K562 (cell line): ENCODE measurements around the gene SEC14L1. TPM values are rescaled to one million over a fixed set of nuclear protein-coding genes. Genes with fewer than 3 reads are reported as not detected.

Experiments
- ATAC-seq: fragments of 200-7000 bp; cut with Tn5 transposase; 3 replicates; pipeline ENCODE4 v1.9.1; 2020; ENCODE audit warnings: moderate library complexity
- BruUV-seq: library from RNA; stranded (reverse); fragments of 400-500 nt; replicated peaks from 2 replicates; lab custom pipeline; 2021; lab: Mats Ljungman, UMichigan
- CTCF ChIA-PET: fragments of 300-600 bp; formaldehyde crosslinking; extraction: SDS; loops from one replicate; lab custom pipeline; 2021; ENCODE audit warnings: low intra/inter-chr PET ratio; lab: Yijun Ruan, JAX
- POLR2A ChIA-PET: fragments of 300-600, 350-650 bp; sonication (Branson Sonifier 250); formaldehyde crosslinking; extraction: SDS; loops from one replicate; lab custom pipeline; 2021; ENCODE audit warnings: antibody characterized with exemption, inconsistent platforms; lab: Yijun Ruan, JAX
- DNase-seq, 4 experiments: peaks; one replicate each; pipeline versions ENCODE4 v3.0.0 to v3.0.0-alpha.2; 2011 to 2018; ENCODE audit warnings: low spot score in 3 of 4, mixed read lengths in 3 of 4; ENCODE audit errors: extremely low read depth in 1 of 4
- FAIRE-seq: peaks from 2 replicates; lab custom pipeline; 2011; peaks lifted over from hg19 to GRCh38; lab: Jason Lieb, UNC
- H2AFZ ChIP-seq: 2 replicates; pipeline ENCODE4 v1.6.0; 2011; ENCODE audit warnings: low read depth, low read length, control low read depth, inconsistent platforms
- H3K27ac ChIP-seq: fragments of 200-600 bp; 3 replicates; pipeline ENCODE4 v1.8.0; 2011; ENCODE audit warnings: low read depth, mild to moderate bottlenecking, control low read depth, inconsistent platforms, low read length, moderate library complexity, mixed read lengths; ENCODE audit errors: extremely low read depth
- H3K27me3 ChIP-seq, 2 experiments: fragments of 300-600 bp in 1 of 2; 2 replicates in 1 of 2; 3 replicates in 1 of 2; pipeline versions ENCODE4 v1.6.0 to v1.8.0; 2011; ENCODE audit warnings: inconsistent platforms in 2 of 2, low read length in 2 of 2, mild to moderate bottlenecking in 1 of 2, mixed read lengths in 1 of 2, moderate library complexity in 1 of 2; ENCODE audit not compliant: control insufficient read depth in 2 of 2, insufficient read depth in 2 of 2
- H3K36me3 ChIP-seq: fragments of 300-600 bp; 3 replicates; pipeline ENCODE4 v1.8.0; 2011; ENCODE audit warnings: mild to moderate bottlenecking, low read length, inconsistent platforms; ENCODE audit not compliant: control insufficient read depth, insufficient read depth
- H3K4me1 ChIP-seq, 2 experiments: fragments of 200-600 bp in 1 of 2; replicated peaks in 1 of 2; 2 replicates in 1 of 2; 3 replicates in 1 of 2; pipeline versions ENCODE4 v1.5.1 to v1.8.0; 2011; ENCODE audit warnings: inconsistent platforms in 2 of 2, low read length in 2 of 2, mild to moderate bottlenecking in 1 of 2, mixed read lengths in 1 of 2, moderate library complexity in 1 of 2; ENCODE audit not compliant: control insufficient read depth in 2 of 2, insufficient read depth in 2 of 2
- H3K4me2 ChIP-seq: 2 replicates; pipeline ENCODE4 v1.6.1; 2011; ENCODE audit warnings: low read length, control low read depth, inconsistent platforms, mixed read lengths; ENCODE audit not compliant: insufficient read depth
- H3K4me3 ChIP-seq: fragments of 200-600 bp; sonication (generic), shearing (Covaris generic); 2 replicates; pipeline ENCODE4 v1.5.1; 2016; ENCODE audit warnings: control low read depth, inconsistent platforms
- H3K79me2 ChIP-seq: fragments of 200-600 bp; 3 replicates; pipeline ENCODE4 v1.8.0; 2011; ENCODE audit warnings: low read length, inconsistent platforms; ENCODE audit not compliant: control insufficient read depth, insufficient read depth
- H3K9ac ChIP-seq, 2 experiments: 2 replicates each; pipeline versions ENCODE4 v1.6.0 to v1.6.1; 2011; ENCODE audit warnings: low read depth in 2 of 2, low read length in 2 of 2, control low read depth in 1 of 2, inconsistent platforms in 1 of 2, mild to moderate bottlenecking in 1 of 2, mixed read lengths in 1 of 2; ENCODE audit not compliant: insufficient read depth in 1 of 2
- H3K9me1 ChIP-seq: one replicate; pipeline ENCODE4 v1.6.0; 2011; ENCODE audit warnings: inconsistent platforms, mild to moderate bottlenecking, low read length, moderate library complexity; ENCODE audit not compliant: control insufficient read depth, insufficient read depth
- H3K9me3 ChIP-seq: replicated peaks from 2 replicates; pipeline ENCODE4 v1.5.1; 2011; ENCODE audit warnings: low read depth, low read length, inconsistent platforms; ENCODE audit not compliant: control insufficient read depth, insufficient read depth
- H4K20me1 ChIP-seq: replicated peaks from 2 replicates; pipeline ENCODE4 v1.6.1; 2011; ENCODE audit warnings: low read length, inconsistent platforms, mixed read lengths; ENCODE audit not compliant: control insufficient read depth, insufficient read depth
- ZNF263 ChIP-seq: sonication (generic); formaldehyde crosslinking; IDR thresholded peaks from 2 replicates; pipeline ENCODE4 v1.8.0; 2022; ENCODE audit warnings: mild to moderate bottlenecking, missing genetic modification reagents, borderline replicate concordance
- ZNF445 ChIP-seq: fragments of 250-450 bp; sonication (Bioruptor Pico); IDR thresholded peaks from 2 replicates; pipeline ENCODE4 v1.4.0; 2020; ENCODE audit warnings: low read depth, mild to moderate bottlenecking, moderate library complexity
- WGBS: fragments of 100-300 bp; shearing (Covaris generic); methylation state at CpG from one replicate; pipeline ENCODE4 v1.1.6; 2016; ENCODE audit warnings: low coverage, mixed read lengths; ENCODE audit not compliant: insufficient coverage; ENCODE audit errors: missing lambda C conversion rate; 5-methylcytosine and 5-hydroxymethylcytosine counted together
- in situ Hi-C: fragments of 300-500 bp; cut with MboI; formaldehyde crosslinking; loops from 4 replicates; pipeline ENCODE4 v1.15.0; 2018; ENCODE audit warnings: inconsistent platforms, mixed read lengths
- intact Hi-C: fragments of 100-400 bp; cut with micrococcal nuclease; formaldehyde crosslinking; loops from 2 replicates; pipeline ENCODE4 v1.14.2; 2022
- polyA plus RNA-seq, 8 experiments: library from polyadenylated mRNA; depleted of rRNA in 4 of 8; stranded (reverse) in 5 of 8; unstranded in 3 of 8; fragments of >200 nt; fragmentation: Nextera tagmentation in 2 of 8; fragmentation: Illumina TruSeq in 1 of 8; extraction: Ambion mirVana in 2 of 8; extraction: Trizol in 1 of 8; gene quantifications; 2 replicates each; pipeline versions ENCODE4 v1.2.1 to v1.2.3, GENCODE V29; 2011 to 2014; ENCODE audit warnings: inconsistent platforms in 1 of 8, missing spikeins in 1 of 8
- small RNA-seq: library from RNA; depleted of rRNA; stranded (forward); fragments of <200 nt; gene quantifications from one replicate; pipeline ENCODE3, GENCODE V24; 2014
- total RNA-seq, 7 experiments: library from RNA; depleted of rRNA in 6 of 7; stranded (reverse); fragments of >200 nt in 6 of 7; fragmentation: Illumina TruSeq in 2 of 7; extraction: Trizol in 2 of 7; gene quantifications; 2 replicates each; pipeline versions ENCODE4 v1.2.1 to v1.2.3, GENCODE V29; 2011 to 2021; ENCODE audit warnings: low replicate concordance in 1 of 7

Gene SEC14L1
- total and polyA plus RNA-seq, 9 of the 15 experiments (the other 6 are each of a cell fraction or from before 2014, with no cell fraction given) = 3.1 to 39.7 (median 15.2) TPM

GRCh38 chr17:77266213-77266612 is 125.4 kb downstream of the SEC14L1 start:
- CTCF ChIA-PET = interaction anchor here (1.1 kb wide), 1 partner anchor 19 kb away, joined by 3 read pairs; no protein-coding TSS in a partner anchor
- H3K27me3 ChIP-seq = peaks cover 5 to 19% of the 10 kb centered on the region in 2 experiments; a peak in 4 of 5 replicates
- FAIRE-seq = no peak
- H3K9me3 ChIP-seq = no peaks in the 10 kb centered on the region
- no TSS peak for BruUV-seq
- H3K4me1 ChIP-seq = peaks cover 0 to 10% of the 10 kb centered on the region in 2 experiments; a peak in 2 of 5 replicates
- DNase-seq = no peak
- no peaks in the 10 kb centered on the region for H3K9me1 ChIP-seq
- H3K4me3 ChIP-seq = no peak overlapping the region
- peak; percentile 53 for ATAC-seq
- no peak overlapping the region for H3K27ac ChIP-seq
- intact Hi-C loops = no loop called here
- 0 out of 4 replicates have a peak overlapping the region, but pooled peaks of 1 of the 2 experiments have one; percentile 36 for H3K9ac ChIP-seq
- TF ChIP-seq ZNF445 (CRISPR knock-in tag) = no peak
- peak; percentile 89 for TF ChIP-seq ZNF263 (CRISPR knock-in tag)
- no peak overlapping the region for H3K4me2 ChIP-seq
- H4K20me1 ChIP-seq = no peaks in the 10 kb centered on the region
- no peaks in the 10 kb centered on the region for H3K79me2 ChIP-seq
- no peak overlapping the region for H2AFZ ChIP-seq
- no peaks in the 10 kb centered on the region for H3K36me3 ChIP-seq
- POLR2A ChIA-PET = interaction anchor here (0.6 to 0.7 kb wide), 2 partner anchors 22 to 328 kb away, joined by 3 to 4 read pairs; no protein-coding TSS in a partner anchor
- 13% methylated on average over 4 of the region's 4 CpGs for WGBS
- in situ Hi-C loops = no loop called here

Small RNA genes lying within 50 kb of the gene (small RNA-seq; reads per million reads assigned to genes)
- not detected for gene RNU4-47P
